Nephron (organoid): Measurements from ENCODE around the gene PLOD3.
"Not testable (repeated sequence)": the region's sequence is repeated elsewhere in the genome, so short reads cannot be mapped to it uniquely, and the experiment has no call there.

Source experiments
- H3K27ac Mint-ChIP-seq, 3 experiments: 2 replicates each; pipeline ENCODE4 v1.8.0; 2020; ENCODE audit warnings: mixed read lengths in 3 of 3, mild to moderate bottlenecking in 2 of 3, moderate library complexity in 1 of 3
- H3K27me3 Mint-ChIP-seq: 2 replicates; pipeline ENCODE4 v1.8.0; 2021; ENCODE audit warnings: low read depth, mild to moderate bottlenecking, moderate library complexity, mixed read lengths
- H3K36me3 Mint-ChIP-seq: 2 replicates; pipeline ENCODE4 v1.8.0; 2020; ENCODE audit warnings: low read depth, mixed read lengths
- H3K4me1 Mint-ChIP-seq: 2 replicates; pipeline ENCODE4 v1.8.0; 2020; ENCODE audit warnings: mixed read lengths
- H3K4me3 Mint-ChIP-seq, 3 experiments: 2 replicates each; pipeline ENCODE4 v1.8.0; 2020; ENCODE audit warnings: mild to moderate bottlenecking in 3 of 3, mixed read lengths in 3 of 3, moderate library complexity in 2 of 3
- H3K9me3 Mint-ChIP-seq: 2 replicates; pipeline ENCODE4 v1.8.0; 2020; ENCODE audit warnings: mixed read lengths
- TF ChIP-seq, protein P1 (sequence below), 3 experiments: fragments of 200-600 bp; sonication (generic); IDR thresholded peaks; one replicate each; pipeline ENCODE4 v1.5.0; 2021; ENCODE audit warnings: antibody characterized with exemption in 3 of 3; ENCODE audit not compliant: unreplicated experiment in 3 of 3

The PLOD3 gene

DNA sequence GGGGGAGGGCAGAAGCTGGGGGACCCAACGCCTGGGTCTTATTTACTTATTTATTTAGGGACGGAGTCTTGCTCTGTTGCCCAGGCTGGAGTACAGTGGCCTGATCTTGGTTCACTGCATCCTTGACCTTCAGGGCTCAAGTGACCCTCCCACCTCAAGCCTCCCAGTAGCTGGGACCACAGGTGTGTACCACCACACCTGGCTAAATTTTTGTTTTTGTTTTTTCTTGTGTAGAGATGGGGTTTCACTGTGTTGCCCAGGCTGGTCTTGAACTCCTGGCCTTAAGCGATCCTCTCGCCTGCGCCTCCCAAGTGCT is 14.8 kb downstream of the PLOD3 start:
- no peak overlapping the region for H3K4me3 Mint-ChIP-seq
- no peaks in the 10 kb centered on the region for H3K4me1 Mint-ChIP-seq
- TF ChIP-seq, protein P1, sequence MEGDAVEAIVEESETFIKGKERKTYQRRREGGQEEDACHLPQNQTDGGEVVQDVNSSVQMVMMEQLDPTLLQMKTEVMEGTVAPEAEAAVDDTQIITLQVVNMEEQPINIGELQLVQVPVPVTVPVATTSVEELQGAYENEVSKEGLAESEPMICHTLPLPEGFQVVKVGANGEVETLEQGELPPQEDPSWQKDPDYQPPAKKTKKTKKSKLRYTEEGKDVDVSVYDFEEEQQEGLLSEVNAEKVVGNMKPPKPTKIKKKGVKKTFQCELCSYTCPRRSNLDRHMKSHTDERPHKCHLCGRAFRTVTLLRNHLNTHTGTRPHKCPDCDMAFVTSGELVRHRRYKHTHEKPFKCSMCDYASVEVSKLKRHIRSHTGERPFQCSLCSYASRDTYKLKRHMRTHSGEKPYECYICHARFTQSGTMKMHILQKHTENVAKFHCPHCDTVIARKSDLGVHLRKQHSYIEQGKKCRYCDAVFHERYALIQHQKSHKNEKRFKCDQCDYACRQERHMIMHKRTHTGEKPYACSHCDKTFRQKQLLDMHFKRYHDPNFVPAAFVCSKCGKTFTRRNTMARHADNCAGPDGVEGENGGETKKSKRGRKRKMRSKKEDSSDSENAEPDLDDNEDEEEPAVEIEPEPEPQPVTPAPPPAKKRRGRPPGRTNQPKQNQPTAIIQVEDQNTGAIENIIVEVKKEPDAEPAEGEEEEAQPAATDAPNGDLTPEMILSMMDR (IDR thresholded peaks at IDR 0.05; ENCODE audit: unreplicated experiment in 3 of 3): no peak
- no peaks in the 10 kb centered on the region for H3K9me3 Mint-ChIP-seq
- H3K36me3 Mint-ChIP-seq: no peaks in the 10 kb centered on the region
- peaks cover 57% of the 10 kb centered on the region for H3K27me3 Mint-ChIP-seq
- no peak overlapping the region for H3K27ac Mint-ChIP-seq

DNA sequence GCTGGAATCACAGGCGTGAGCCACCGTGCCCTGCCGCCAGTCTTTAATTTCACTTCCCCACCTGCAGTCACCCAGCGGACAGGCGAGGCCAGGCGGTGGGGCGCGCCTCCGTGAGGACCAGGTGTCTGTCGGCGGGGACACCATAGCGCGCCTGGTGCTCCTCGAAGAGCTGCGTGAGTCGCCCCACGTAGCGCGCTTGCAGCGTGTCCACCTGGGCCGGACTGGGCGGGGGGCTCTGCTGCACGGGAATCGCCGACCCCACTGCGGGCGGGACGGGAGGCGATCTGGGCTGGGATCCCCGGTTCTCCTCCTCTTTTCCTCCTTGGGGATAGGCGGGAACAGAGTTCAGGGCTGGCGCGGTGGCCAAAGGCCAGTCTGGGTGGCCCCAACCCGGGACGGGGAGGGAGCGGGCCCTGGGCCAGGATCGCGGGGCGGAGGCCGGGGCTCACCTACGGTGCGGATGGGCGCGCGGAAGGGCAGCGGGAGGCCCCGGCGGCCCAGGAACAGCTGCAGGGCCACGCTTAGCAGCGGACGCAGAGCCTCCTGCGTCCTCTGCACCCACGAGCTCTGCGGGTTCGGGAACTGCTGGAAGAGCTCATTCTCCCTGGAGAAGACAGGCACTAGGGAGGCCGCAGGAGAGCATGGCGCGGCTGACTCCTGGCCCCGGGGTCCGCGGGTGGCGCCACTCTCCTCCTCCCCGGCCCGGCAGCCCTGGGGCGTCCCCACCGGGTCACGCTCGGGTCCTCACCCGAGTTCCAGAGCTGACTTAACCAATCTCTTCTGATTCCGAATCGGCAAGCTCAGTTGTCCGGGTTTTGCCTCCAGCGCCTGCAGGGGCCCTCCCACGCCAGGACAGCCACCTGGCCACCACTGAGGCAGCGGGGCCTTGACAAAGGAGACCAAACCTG is 15.4 kb downstream of the PLOD3 start:
- H3K9me3 Mint-ChIP-seq: no peaks in the 10 kb centered on the region
- H3K4me3 Mint-ChIP-seq: no peak overlapping the region
- H3K27ac Mint-ChIP-seq: no peak overlapping the region
- H3K36me3 Mint-ChIP-seq: no peaks in the 10 kb centered on the region
- TF ChIP-seq, protein P1 (IDR thresholded peaks at IDR 0.05; ENCODE audit: unreplicated experiment in 3 of 3): no peak
- peaks cover 57% of the 10 kb centered on the region for H3K27me3 Mint-ChIP-seq
- no peaks in the 10 kb centered on the region for H3K4me1 Mint-ChIP-seq

DNA sequence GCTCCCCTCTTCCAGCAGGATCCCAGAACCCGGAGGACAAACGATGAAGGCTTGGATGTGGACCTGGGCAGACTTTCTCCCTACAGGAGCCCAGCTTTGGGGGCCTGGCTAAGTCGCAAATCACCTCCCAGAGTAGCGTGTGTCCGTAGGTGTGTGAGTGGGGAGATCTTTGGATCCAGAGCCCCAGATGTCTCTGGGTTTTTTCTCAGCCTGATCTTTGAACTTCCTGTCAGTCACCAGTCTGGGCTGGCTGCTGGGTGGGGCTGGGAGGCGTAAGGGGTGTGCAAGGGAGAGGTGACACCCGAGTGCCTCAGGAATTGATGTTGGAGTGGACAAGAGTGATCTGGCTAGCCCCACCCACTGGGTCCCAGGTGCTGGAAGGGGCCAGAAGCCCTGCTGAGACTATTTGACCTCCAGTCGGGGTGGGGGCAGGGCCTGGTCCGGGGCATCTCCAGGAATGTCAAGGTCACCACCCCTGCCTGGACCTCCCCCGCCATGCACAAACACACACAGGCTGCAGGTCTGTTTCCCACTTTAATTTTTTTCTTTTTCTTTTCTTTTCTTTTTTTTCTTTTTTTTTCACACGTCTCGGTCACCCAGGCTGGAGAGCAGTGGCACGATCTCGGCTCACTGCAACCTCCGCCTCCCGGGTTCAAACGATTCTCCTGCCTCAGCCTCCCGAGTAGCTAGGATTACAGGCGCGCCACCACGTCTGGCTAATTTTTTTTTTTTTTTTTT is 16.4 kb downstream of the PLOD3 start, which contains the start of gene MOGAT3:
TSS of gene MOGAT3 (minus strand) at position 175 of the 738 bp plus-strand sequence. CDS start 182 bp downstream, outside the sequence.
- Mint-ChIP-seq H3K4me3 (peak within 1 kb of the TSS in 2 of 3 experiments; percentile 23 to 50), H3K36me3 (no peaks in the 10 kb centered on the region), H3K27ac (no peak within 1 kb of the TSS), H3K27me3 (peaks cover 57% of the 10 kb centered on the region), H3K4me1 (no peaks in the 10 kb centered on the region), H3K9me3 (no peaks in the 10 kb centered on the region)
- TF ChIP-seq, protein P1 (IDR thresholded peaks at IDR 0.05; ENCODE audit: unreplicated experiment in 3 of 3): no peak

DNA sequence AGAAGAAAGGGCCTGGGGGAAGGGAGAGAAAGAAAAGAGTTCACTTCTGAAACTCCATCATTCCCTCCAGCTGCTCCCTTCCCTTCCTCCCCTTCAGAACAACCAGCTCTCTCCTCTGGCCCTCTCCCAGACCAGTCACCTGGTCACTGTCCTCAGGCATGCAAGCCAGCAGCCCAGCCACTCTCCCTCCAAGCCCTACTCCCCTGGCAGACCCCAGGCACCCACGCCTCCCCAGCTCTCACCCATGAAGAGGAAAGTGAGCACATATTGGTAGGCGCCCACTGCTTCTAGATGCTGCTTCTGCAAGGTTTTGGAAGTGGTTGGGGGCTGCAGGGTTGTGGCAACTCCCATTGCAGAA is 16.9 kb downstream of the PLOD3 start:
- Mint-ChIP-seq H3K9me3 (no peaks in the 10 kb centered on the region), H3K4me3 (peak overlapping the region in 1 of 3 experiments; percentile 50), H3K36me3 (no peaks in the 10 kb centered on the region), H3K27me3 (peaks cover 52% of the 10 kb centered on the region), H3K4me1 (no peaks in the 10 kb centered on the region), H3K27ac (no peak overlapping the region)
- TF ChIP-seq, protein P1 (IDR thresholded peaks at IDR 0.05; ENCODE audit: unreplicated experiment in 3 of 3): no peak

DNA sequence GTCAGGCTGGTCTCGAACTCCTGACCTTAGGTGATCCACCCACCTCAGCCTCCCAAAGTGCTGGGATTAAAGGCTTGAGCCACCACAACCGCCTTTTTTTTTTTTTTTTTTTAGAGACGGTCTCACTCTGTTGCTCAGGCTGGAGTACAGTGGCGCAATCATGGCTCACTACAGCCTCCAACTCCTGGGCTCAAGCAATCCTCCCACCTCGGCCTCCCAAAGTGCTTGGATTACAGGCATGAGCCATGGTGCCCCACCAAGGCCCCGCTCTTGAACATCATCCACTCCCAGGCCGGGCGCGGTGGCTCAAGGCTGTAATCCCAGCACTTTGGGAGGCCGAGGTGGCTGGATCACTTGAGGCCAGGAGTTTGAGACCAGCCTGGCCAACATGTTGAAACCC is 17.9 kb downstream of the PLOD3 start:
- not testable (repeated sequence) for H3K36me3 Mint-ChIP-seq, H3K27ac Mint-ChIP-seq, H3K9me3 Mint-ChIP-seq, H3K4me3 Mint-ChIP-seq, H3K4me1 Mint-ChIP-seq
- peaks cover 50% of the 10 kb centered on the region for H3K27me3 Mint-ChIP-seq

DNA sequence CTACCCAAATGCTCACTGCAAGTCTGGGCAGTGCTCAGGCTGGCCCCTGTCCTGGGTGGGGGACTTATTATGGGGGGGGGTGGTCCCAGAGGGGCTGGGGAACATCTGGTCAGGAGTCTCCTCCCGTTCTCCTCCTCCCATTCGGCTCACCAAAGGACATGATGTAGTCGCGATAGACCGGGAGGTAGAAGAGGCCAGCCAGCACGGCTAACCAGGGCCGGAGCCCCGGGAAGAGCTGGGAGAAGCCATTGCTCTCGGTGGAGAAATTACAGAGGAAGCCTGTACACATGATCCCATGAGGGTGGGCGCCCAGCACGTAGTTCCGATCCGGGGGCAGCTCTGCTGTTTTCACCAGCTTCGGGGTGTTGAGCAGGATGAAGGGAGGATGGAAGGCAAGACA is 18.9 kb downstream of the PLOD3 start:
- H3K9me3 Mint-ChIP-seq: no peaks in the 10 kb centered on the region
- H3K27ac Mint-ChIP-seq: no peak overlapping the region
- no peaks in the 10 kb centered on the region for H3K36me3 Mint-ChIP-seq
- TF ChIP-seq, protein P1 (IDR thresholded peaks at IDR 0.05; ENCODE audit: unreplicated experiment in 3 of 3): no peak
- H3K4me3 Mint-ChIP-seq: no peak overlapping the region
- peaks cover 40% of the 10 kb centered on the region for H3K27me3 Mint-ChIP-seq
- H3K4me1 Mint-ChIP-seq: no peaks in the 10 kb centered on the region
